HepG2 (cell line): Measurements from ENCODE around the gene SLAMF6. TPM values are rescaled to one million over a fixed set of nuclear protein-coding genes. Genes with fewer than 3 reads are reported as not detected.
A peak's percentile ranks its signal among the peaks of the same experiment; 100 is the strongest.

Experiments
- ATAC-seq: fragments of 200-7000 bp; cut with Tn5 transposase; 3 replicates; pipeline ENCODE4 v1.9.1; 2020; ENCODE audit warnings: mild to moderate bottlenecking, moderate library complexity
- BruUV-seq: library from RNA; stranded (reverse); fragments of 400-500 nt; replicated peaks from 2 replicates; lab custom pipeline; 2021; lab: Mats Ljungman, UMichigan
- CTCF ChIA-PET: fragments of 300-600 bp; formaldehyde crosslinking; extraction: SDS; loops from one replicate; lab custom pipeline; 2021; ENCODE audit warnings: low total read pairs, inconsistent platforms, low intra/inter-chr PET ratio; lab: Yijun Ruan, JAX
- POLR2A ChIA-PET: fragments of 350-600 bp; sonication (Branson Sonifier 250); formaldehyde crosslinking; loops from one replicate; lab custom pipeline; 2020; ENCODE audit warnings: antibody characterized with exemption, inconsistent platforms; lab: Yijun Ruan, JAX
- DNase-seq: peaks from one replicate; pipeline ENCODE4 v3.0.0-alpha.2; 2015; ENCODE audit warnings: low spot score
- FAIRE-seq: peaks from 3 replicates; lab custom pipeline; 2011; peaks lifted over from hg19 to GRCh38; lab: Jason Lieb, UNC
- H2AFZ ChIP-seq: one replicate; pipeline ENCODE4 v1.6.1; 2011; ENCODE audit warnings: low read length, inconsistent platforms
- H3K27ac ChIP-seq: fragments of 300-600 bp; 3 replicates; pipeline ENCODE4 v1.8.0; 2011; ENCODE audit warnings: mixed run types, mild to moderate bottlenecking, mixed read lengths, low read length, inconsistent platforms; ENCODE audit not compliant: insufficient read depth; ENCODE audit errors: extremely low read length
- H3K27me3 ChIP-seq, 2 experiments: fragments of 200-600 bp in 1 of 2; 2 replicates in 1 of 2; 3 replicates in 1 of 2; pipeline versions ENCODE4 v1.6.0 to v1.8.0; 2011; ENCODE audit warnings: low read length in 2 of 2, mild to moderate bottlenecking in 2 of 2, moderate library complexity in 2 of 2, inconsistent platforms in 1 of 2; ENCODE audit not compliant: insufficient read depth in 2 of 2, control insufficient read depth in 1 of 2
- H3K36me3 ChIP-seq, 2 experiments: fragments of 200-600 bp in 1 of 2; replicated peaks in 1 of 2; 2 replicates in 1 of 2; 3 replicates in 1 of 2; pipeline versions ENCODE4 v1.5.1 to v1.8.0; 2011; ENCODE audit warnings: low read length in 2 of 2, inconsistent platforms in 1 of 2; ENCODE audit not compliant: insufficient read depth in 2 of 2, control insufficient read depth in 1 of 2
- H3K4me1 ChIP-seq: 2 replicates; pipeline ENCODE4 v1.5.1; 2012; ENCODE audit warnings: low read length, inconsistent platforms; ENCODE audit not compliant: insufficient read depth
- H3K4me2 ChIP-seq: 2 replicates; pipeline ENCODE4 v1.6.0; 2011; ENCODE audit warnings: low read depth, low read length, inconsistent platforms
- H3K4me3 ChIP-seq, 3 experiments: fragments of 200-600 bp in 1 of 3; sonication (generic), shearing (Covaris generic) in 1 of 3; replicated peaks in 1 of 3; 2 replicates each; pipeline ENCODE4 v1.5.1; 2011 to 2016; ENCODE audit warnings: low read length in 3 of 3, inconsistent platforms in 2 of 3, low read depth in 2 of 3, mild to moderate bottlenecking in 2 of 3, control low read depth in 1 of 3, mixed read lengths in 1 of 3; ENCODE audit not compliant: insufficient read depth in 1 of 3
- H3K79me2 ChIP-seq: one replicate; pipeline ENCODE4 v1.6.1; 2011; ENCODE audit warnings: low read length, inconsistent platforms; ENCODE audit not compliant: insufficient read depth
- H3K9ac ChIP-seq: 2 replicates; pipeline ENCODE4 v1.6.0; 2011; ENCODE audit warnings: mild to moderate bottlenecking, low read depth, low read length, inconsistent platforms; ENCODE audit not compliant: insufficient read depth
- H3K9me3 ChIP-seq: 2 replicates; pipeline ENCODE4 v1.5.1; 2012; ENCODE audit warnings: mild to moderate bottlenecking, low read length
- H4K20me1 ChIP-seq: 2 replicates; pipeline ENCODE4 v1.6.0; 2011; ENCODE audit warnings: inconsistent platforms, mild to moderate bottlenecking, low read length, moderate library complexity; ENCODE audit not compliant: insufficient read depth
- CEBPB ChIP-seq: IDR thresholded peaks from 2 replicates; pipeline ENCODE4 v1.6.1; 2011; ENCODE audit warnings: low read depth, low read length, improper control_type of control experiment, borderline replicate concordance
- JUN ChIP-seq: sonication (generic); formaldehyde crosslinking; IDR thresholded peaks from 2 replicates; pipeline ENCODE4 v1.4.0; 2020; ENCODE audit warnings: mild to moderate bottlenecking, missing genetic modification reagents
- MTF2 ChIP-seq: sonication (generic); formaldehyde crosslinking; IDR thresholded peaks from 2 replicates; pipeline ENCODE4 v1.5.0; 2020; ENCODE audit warnings: missing genetic modification reagents, borderline replicate concordance
- ZNF432 ChIP-seq: sonication (generic); formaldehyde crosslinking; IDR thresholded peaks from 2 replicates; pipeline ENCODE4 v1.5.0; 2020; ENCODE audit warnings: missing genetic modification reagents, mild to moderate bottlenecking, borderline replicate concordance
- WGBS: methylation state at CpG from one replicate; pipeline ENCODE4 v1.1.6; 2017; ENCODE audit warnings: low lambda C conversion rate; 5-methylcytosine and 5-hydroxymethylcytosine counted together
- in situ Hi-C: cut with HindIII; loops from 2 replicates; pipeline ENCODE4 v1.10.0; 2017; ENCODE audit warnings: low pct_unique_long_range_greater_than_20kb; ENCODE audit not compliant: extremely low pct_ligation_motif_present
- intact Hi-C: fragments of 100-400 bp; cut with micrococcal nuclease; formaldehyde crosslinking; loops from one replicate; pipeline ENCODE4 v1.10.0; 2022; ENCODE audit not compliant: unreplicated experiment
- polyA plus RNA-seq, 8 experiments: library from polyadenylated mRNA; depleted of rRNA in 3 of 8; stranded (reverse) in 7 of 8; unstranded in 1 of 8; fragments of >200 nt; fragmentation: Illumina TruSeq in 4 of 8; extraction: Trizol in 4 of 8; gene quantifications; 2 replicates each; pipeline versions ENCODE4 v1.2.1 to v1.2.3, GENCODE V29; 2011 to 2016; ENCODE audit warnings: low read depth in 4 of 8, missing spikeins in 1 of 8, mixed read lengths in 1 of 8; ENCODE audit not compliant: insufficient read depth in 1 of 8
- total RNA-seq, 5 experiments: library from RNA; depleted of rRNA; stranded (reverse); fragments of >200 nt; fragmentation: Illumina TruSeq; extraction: Trizol; gene quantifications; 2 replicates each; pipeline ENCODE4 v1.2.3, GENCODE V29; 2016; ENCODE audit warnings: low read depth in 1 of 5
- TF ChIP-seq, protein P1 (sequence below): sonication (generic); formaldehyde crosslinking; IDR thresholded peaks from 2 replicates; pipeline ENCODE4 v1.5.1; 2020; ENCODE audit warnings: missing genetic modification reagents, mild to moderate bottlenecking, borderline replicate concordance
- TF ChIP-seq, protein P2 (sequence below): sonication (generic); formaldehyde crosslinking; IDR thresholded peaks from 2 replicates; pipeline ENCODE4 v1.4.0; 2020; ENCODE audit warnings: missing genetic modification reagents

The SLAMF6 gene
- total and polyA plus RNA-seq, 2 of the 13 experiments (the other 11 are each of a cell fraction or from before 2014, with no cell fraction given), result not detected

DNA sequence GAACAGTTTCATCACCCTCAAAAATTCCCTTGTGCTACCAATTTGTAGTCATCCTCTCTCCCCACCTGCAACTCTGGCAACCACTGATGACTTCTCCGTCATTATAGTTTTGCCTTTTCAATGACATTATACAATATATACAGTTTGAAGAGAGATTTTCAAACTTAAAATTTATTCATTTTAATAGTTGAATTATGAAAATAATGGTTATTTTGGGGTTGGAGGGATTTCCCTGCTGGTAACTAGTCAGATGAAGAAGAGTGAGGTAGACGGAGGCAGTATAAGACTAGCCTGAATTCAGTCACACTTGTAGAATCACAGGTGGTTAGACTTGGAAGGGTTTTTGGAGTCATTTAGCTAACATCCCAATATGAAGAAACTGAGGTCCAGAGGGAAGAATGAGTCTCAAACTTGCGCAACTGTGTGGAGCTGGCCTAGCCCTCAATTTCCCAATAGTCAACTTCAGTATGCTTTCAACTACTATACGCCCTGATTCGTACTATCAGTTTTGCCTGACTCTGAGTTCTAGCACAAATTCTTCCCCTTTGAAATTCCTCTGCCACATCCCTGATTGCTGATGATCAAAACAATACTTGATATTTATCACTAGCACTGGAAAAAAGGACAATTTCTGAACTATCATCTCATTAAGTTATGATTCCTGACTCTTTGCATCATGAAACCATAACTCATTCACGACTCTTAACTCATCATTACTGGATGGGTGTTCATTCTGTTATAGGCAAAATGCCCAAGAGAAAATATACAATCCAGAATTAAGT, 68.5 kb downstream of the SLAMF6 start:
- H4K20me1 ChIP-seq, result no peaks in the 10 kb centered on the region
- H3K36me3 ChIP-seq, result no peaks in the 10 kb centered on the region
- ChIA-PET POLR2A (no interaction called here), CTCF (no interaction called here)
- DNase-seq (no peak), ATAC-seq (no peak), FAIRE-seq (no peak)
- H3K79me2 ChIP-seq, result no peaks in the 10 kb centered on the region
- H2AFZ ChIP-seq, result no peak overlapping the region
- H3K4me2 ChIP-seq, result no peak overlapping the region
- H3K27me3 ChIP-seq, result no peaks in the 10 kb centered on the region; a peak in 2 of 5 replicates
- BruUV-seq, result no TSS peak
- H3K9ac ChIP-seq, result no peak overlapping the region
- no peak overlapping the region for H3K4me3 ChIP-seq
- TF ChIP-seq, protein P1, sequence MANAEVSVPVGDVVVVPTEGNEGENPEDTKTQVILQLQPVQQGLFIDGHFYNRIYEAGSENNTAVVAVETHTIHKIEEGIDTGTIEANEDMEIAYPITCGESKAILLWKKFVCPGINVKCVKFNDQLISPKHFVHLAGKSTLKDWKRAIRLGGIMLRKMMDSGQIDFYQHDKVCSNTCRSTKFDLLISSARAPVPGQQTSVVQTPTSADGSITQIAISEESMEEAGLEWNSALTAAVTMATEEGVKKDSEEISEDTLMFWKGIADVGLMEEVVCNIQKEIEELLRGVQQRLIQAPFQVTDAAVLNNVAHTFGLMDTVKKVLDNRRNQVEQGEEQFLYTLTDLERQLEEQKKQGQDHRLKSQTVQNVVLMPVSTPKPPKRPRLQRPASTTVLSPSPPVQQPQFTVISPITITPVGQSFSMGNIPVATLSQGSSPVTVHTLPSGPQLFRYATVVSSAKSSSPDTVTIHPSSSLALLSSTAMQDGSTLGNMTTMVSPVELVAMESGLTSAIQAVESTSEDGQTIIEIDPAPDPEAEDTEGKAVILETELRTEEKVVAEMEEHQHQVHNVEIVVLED (CRISPR knock-in tag), result no peak
- TF ChIP-seq CEBPB, result peak; percentile 41; the same call in 1 of the 2 replicates
- intact Hi-C loops (no loop called here), in situ Hi-C loops (no loop called here)
- no peaks in the 10 kb centered on the region for H3K9me3 ChIP-seq
- 48% methylated on average over 6 of the region's 6 CpGs for WGBS
- no peak overlapping the region for H3K27ac ChIP-seq
- no peaks in the 10 kb centered on the region for H3K4me1 ChIP-seq

DNA sequence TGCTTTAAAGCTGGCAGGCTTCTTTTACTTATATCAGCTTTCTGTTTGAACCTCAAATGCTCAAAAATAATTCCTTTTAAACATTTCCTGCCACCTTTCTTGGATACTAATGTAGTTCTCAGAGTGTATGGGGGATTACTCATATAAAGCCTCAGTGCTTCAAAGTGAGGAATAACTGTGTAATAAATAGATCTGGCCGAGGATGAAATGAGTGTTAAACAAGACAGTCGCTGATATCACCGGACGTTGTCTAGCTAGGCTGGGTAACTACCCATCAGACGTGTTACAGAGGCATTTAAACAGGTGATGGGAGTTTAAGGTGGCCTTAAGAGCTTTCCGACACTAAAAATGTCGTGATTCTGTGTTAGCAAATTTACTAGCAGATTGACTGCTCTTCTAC, 69.6 kb downstream of the SLAMF6 start:
- Histone ChIP-seq H3K4me2 (no peak overlapping the region), H3K9me3 (no peaks in the 10 kb centered on the region), H2AFZ (no peak overlapping the region), H3K27me3 (no peaks in the 10 kb centered on the region; a peak in 2 of 5 replicates), H3K9ac (no peak overlapping the region), H3K79me2 (no peaks in the 10 kb centered on the region), H3K4me3 (no peak overlapping the region), H4K20me1 (no peaks in the 10 kb centered on the region), H3K36me3 (no peaks in the 10 kb centered on the region), H3K4me1 (no peaks in the 10 kb centered on the region), H3K27ac (no peak overlapping the region)
- TF ChIP-seq, protein P2, sequence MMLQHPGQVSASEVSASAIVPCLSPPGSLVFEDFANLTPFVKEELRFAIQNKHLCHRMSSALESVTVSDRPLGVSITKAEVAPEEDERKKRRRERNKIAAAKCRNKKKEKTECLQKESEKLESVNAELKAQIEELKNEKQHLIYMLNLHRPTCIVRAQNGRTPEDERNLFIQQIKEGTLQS, result no peak
- TF ChIP-seq ZNF432, result no peak
- no peak for TF ChIP-seq JUN (CRISPR knock-in tag)
- TF ChIP-seq MTF2 (CRISPR knock-in tag), result no peak
- DNase-seq (no peak), FAIRE-seq (no peak), ATAC-seq (no peak)
- POLR2A ChIA-PET, result no interaction called here
- BruUV-seq, result no TSS peak
- WGBS, result 16% methylated on average over 7 of the region's 7 CpGs
- CTCF ChIA-PET, result no interaction called here
- in situ Hi-C loops (no loop called here), intact Hi-C loops (no loop called here)
